ENCODE data around the gene TMEM209.

TMEM209 gene

GRCh38 chr7:130213828-130214227 lies 8.6 kb upstream of the TMEM209 start:
- no peaks in the 10 kb centered on the region for H3K9me3 ChIP-seq (ENCODE audit: control insufficient read depth, low read length)
- H4K8ac ChIP-seq (ENCODE audit: low read length) = no peak overlapping the region
- no peak overlapping the region for H3K18ac ChIP-seq (ENCODE audit: low read depth in 1 of 2, low read length in 2 of 2)
- H3K4me2 ChIP-seq (ENCODE audit: low read length, poor library complexity, severe bottlenecking) = no peak overlapping the region
- H2BK12ac ChIP-seq (ENCODE audit: low read length in 2 of 2) = no peak overlapping the region
- H3K14ac ChIP-seq (ENCODE audit: low read length in 2 of 2) = no peak overlapping the region
- DNase-seq = no peak
- no peaks in the 10 kb centered on the region for H3K36me3 ChIP-seq (ENCODE audit: control insufficient read depth in 1 of 2, insufficient read depth in 2 of 2, low read depth in 1 of 2, low read length in 2 of 2)
- no peak overlapping the region for H3K27ac ChIP-seq (ENCODE audit: low read length, poor library complexity, severe bottlenecking)
- no peak overlapping the region for H3K4me3 ChIP-seq (ENCODE audit: insufficient read depth in 1 of 2, low read depth in 1 of 2, low read length in 2 of 2)
- H3K4me1 ChIP-seq (ENCODE audit: control insufficient read depth, insufficient read depth, low read depth, low read length) = peaks cover 2% of the 10 kb centered on the region
- H3K9ac ChIP-seq (ENCODE audit: low read length) = no peak overlapping the region
- no peaks in the 10 kb centered on the region for H3K79me1 ChIP-seq (replicated peaks; ENCODE audit: low read length, poor library complexity, severe bottlenecking)
- H2BK15ac ChIP-seq (ENCODE audit: low read depth, poor library complexity, severe bottlenecking) = no peak overlapping the region
- no peak overlapping the region for H2BK5ac ChIP-seq (ENCODE audit: low read depth, low read length, poor library complexity, severe bottlenecking)
- H3K23ac ChIP-seq (ENCODE audit: low read length in 2 of 2) = no peak overlapping the region
- WGBS = 100% methylated on average over 1 of the region's 1 CpG
- no peak overlapping the region for H2AFZ ChIP-seq (ENCODE audit: low read depth, low read length)
- H4K91ac ChIP-seq (ENCODE audit: low read length) = no peak overlapping the region
- no peak overlapping the region for H2BK120ac ChIP-seq (ENCODE audit: low read depth, low read length)
- peaks cover 0 to 5% of the 10 kb centered on the region in 2 experiments for H3K27me3 ChIP-seq (ENCODE audit: control insufficient read depth in 1 of 2, insufficient read depth in 1 of 2, low read length in 2 of 2)
- no peak overlapping the region for H2AK5ac ChIP-seq (ENCODE audit: low read length, severe bottlenecking)
- H3K4ac ChIP-seq (ENCODE audit: low read depth in 1 of 2, low read length in 2 of 2) = no peak overlapping the region

DNA sequence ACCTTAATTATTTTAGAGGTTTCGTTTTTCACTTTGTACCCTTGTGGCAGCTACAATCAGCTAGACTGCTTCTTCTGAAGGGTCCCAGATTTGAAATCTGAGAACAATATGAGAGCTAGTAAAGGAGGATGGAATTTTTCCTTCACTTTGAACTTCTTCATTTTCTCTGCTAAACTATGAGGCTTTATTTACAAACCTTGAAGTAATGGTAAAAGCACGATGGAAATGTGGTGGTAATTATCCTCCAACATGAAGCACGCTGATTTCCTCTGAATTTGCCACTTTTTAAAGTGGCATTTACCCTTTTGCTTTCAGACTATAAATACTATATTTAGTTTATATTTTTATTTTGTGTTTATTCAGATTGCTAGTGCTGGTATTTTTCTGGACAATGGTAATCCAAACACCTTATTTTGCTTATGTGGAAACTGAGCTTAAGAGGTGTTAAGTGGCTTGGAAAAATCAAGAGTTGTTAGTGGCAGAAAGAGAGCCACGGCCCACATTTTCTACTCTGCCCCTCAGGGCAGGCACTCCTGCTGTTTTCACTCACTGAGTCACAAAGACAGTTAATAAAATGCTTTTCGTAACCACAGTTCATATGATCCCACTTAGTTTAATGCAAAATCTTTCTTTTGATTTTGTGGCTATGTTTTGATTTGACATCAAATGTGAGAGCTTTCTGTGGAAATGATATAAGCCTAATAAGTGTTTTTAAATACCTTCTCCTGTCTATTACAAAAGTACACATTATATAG lies 5.2 kb upstream of the TMEM209 start:
- WGBS = 33% methylated on average over 1 of the region's 5 CpGs
- no peak overlapping the region for H3K4ac ChIP-seq (ENCODE audit: low read depth in 1 of 2, low read length in 2 of 2)
- H3K9me3 ChIP-seq (ENCODE audit: control insufficient read depth, low read length) = no peaks in the 10 kb centered on the region

GRCh38 chr7:130208516-130208915 lies 3.3 kb upstream of the TMEM209 start:
- Histone ChIP-seq H2AFZ (ENCODE audit: low read depth, low read length) (no peak overlapping the region), H3K9me3 (ENCODE audit: control insufficient read depth, low read length) (no peaks in the 10 kb centered on the region), H3K14ac (ENCODE audit: low read length in 2 of 2) (no peak overlapping the region), H2AK5ac (ENCODE audit: low read length, severe bottlenecking) (no peak overlapping the region), H3K79me1 (replicated peaks; ENCODE audit: low read length, poor library complexity, severe bottlenecking) (peaks cover 2% of the 10 kb centered on the region), H4K8ac (ENCODE audit: low read length) (no peak overlapping the region), H4K91ac (ENCODE audit: low read length) (no peak overlapping the region), H3K23ac (ENCODE audit: low read length in 2 of 2) (no peak overlapping the region), H2BK5ac (ENCODE audit: low read depth, low read length, poor library complexity, severe bottlenecking) (no peak overlapping the region), H3K27ac (ENCODE audit: low read length, poor library complexity, severe bottlenecking) (no peak overlapping the region), H3K4ac (ENCODE audit: low read depth in 1 of 2, low read length in 2 of 2) (no peak overlapping the region), H2BK12ac (ENCODE audit: low read length in 2 of 2) (no peak overlapping the region), H3K4me3 (ENCODE audit: insufficient read depth in 1 of 2, low read depth in 1 of 2, low read length in 2 of 2) (no peak overlapping the region), H3K9ac (ENCODE audit: low read length) (peak overlapping the region; percentile 52), H2BK120ac (ENCODE audit: low read depth, low read length) (no peak overlapping the region), H3K4me2 (ENCODE audit: low read length, poor library complexity, severe bottlenecking) (no peak overlapping the region), H3K18ac (ENCODE audit: low read depth in 1 of 2, low read length in 2 of 2) (no peak overlapping the region), H3K27me3 (ENCODE audit: control insufficient read depth in 1 of 2, insufficient read depth in 1 of 2, low read length in 2 of 2) (no peaks in the 10 kb centered on the region), H3K4me1 (ENCODE audit: control insufficient read depth, insufficient read depth, low read depth, low read length) (peaks cover 4% of the 10 kb centered on the region), H3K36me3 (ENCODE audit: control insufficient read depth in 1 of 2, insufficient read depth in 2 of 2, low read depth in 1 of 2, low read length in 2 of 2) (peaks cover 0 to 4% of the 10 kb centered on the region in 2 experiments), H2BK15ac (ENCODE audit: low read depth, poor library complexity, severe bottlenecking) (no peak overlapping the region)
- WGBS = 100% methylated on average over 1 of the region's 2 CpGs
- peak; percentile 25 for DNase-seq

More for the DNA sequence above, 5.2 kb upstream of the TMEM209 start:
- no peak overlapping the region for H3K18ac ChIP-seq (ENCODE audit: low read depth in 1 of 2, low read length in 2 of 2)
- no peak overlapping the region for H2AK5ac ChIP-seq (ENCODE audit: low read length, severe bottlenecking)
- H2BK5ac ChIP-seq (ENCODE audit: low read depth, low read length, poor library complexity, severe bottlenecking) = no peak overlapping the region
- H3K27me3 ChIP-seq (ENCODE audit: control insufficient read depth in 1 of 2, insufficient read depth in 1 of 2, low read length in 2 of 2) = no peaks in the 10 kb centered on the region
- H3K27ac ChIP-seq (ENCODE audit: low read length, poor library complexity, severe bottlenecking) = peak overlapping the region; percentile 59
- no peaks in the 10 kb centered on the region for H3K79me1 ChIP-seq (replicated peaks; ENCODE audit: low read length, poor library complexity, severe bottlenecking)
- no peak overlapping the region for H3K4me3 ChIP-seq (ENCODE audit: insufficient read depth in 1 of 2, low read depth in 1 of 2, low read length in 2 of 2)
- peak overlapping the region; percentile 60 for H3K9ac ChIP-seq (ENCODE audit: low read length)
- no peak overlapping the region for H4K8ac ChIP-seq (ENCODE audit: low read length)
- H3K4me1 ChIP-seq (ENCODE audit: control insufficient read depth, insufficient read depth, low read depth, low read length) = peaks cover 2% of the 10 kb centered on the region
- H4K91ac ChIP-seq (ENCODE audit: low read length) = no peak overlapping the region
- no peak overlapping the region for H3K14ac ChIP-seq (ENCODE audit: low read length in 2 of 2)
- no peak overlapping the region for H2BK15ac ChIP-seq (ENCODE audit: low read depth, poor library complexity, severe bottlenecking)
- H2BK12ac ChIP-seq (ENCODE audit: low read length in 2 of 2) = no peak overlapping the region
- H2BK120ac ChIP-seq (ENCODE audit: low read depth, low read length) = no peak overlapping the region
- H3K4me2 ChIP-seq (ENCODE audit: low read length, poor library complexity, severe bottlenecking) = peak overlapping the region; percentile 16
- H2AFZ ChIP-seq (ENCODE audit: low read depth, low read length) = no peak overlapping the region
- no peaks in the 10 kb centered on the region for H3K36me3 ChIP-seq (ENCODE audit: control insufficient read depth in 1 of 2, insufficient read depth in 2 of 2, low read depth in 1 of 2, low read length in 2 of 2)
- DNase-seq = no peak
- H3K23ac ChIP-seq (ENCODE audit: low read length in 2 of 2) = no peak overlapping the region

- Histone ChIP-seq H3K4me3 (ENCODE audit: insufficient read depth in 1 of 2, low read depth in 1 of 2, low read length in 2 of 2) (no peak within 1 kb of the TSS), H3K9ac (ENCODE audit: low read length) (peak within 1 kb of the TSS; percentile 52), H3K14ac (ENCODE audit: low read length in 2 of 2) (no peak within 1 kb of the TSS), H3K23ac (ENCODE audit: low read length in 2 of 2) (no peak within 1 kb of the TSS), H3K27me3 (ENCODE audit: control insufficient read depth in 1 of 2, insufficient read depth in 1 of 2, low read length in 2 of 2) (no peaks in the 10 kb centered on the region), H3K27ac (ENCODE audit: low read length, poor library complexity, severe bottlenecking) (no peak within 1 kb of the TSS), H3K79me1 (replicated peaks; ENCODE audit: low read length, poor library complexity, severe bottlenecking) (peaks cover 3% of the 10 kb centered on the region), H3K4me2 (ENCODE audit: low read length, poor library complexity, severe bottlenecking) (no peak within 1 kb of the TSS), H4K91ac (ENCODE audit: low read length) (no peak within 1 kb of the TSS), H3K18ac (ENCODE audit: low read depth in 1 of 2, low read length in 2 of 2) (no peak within 1 kb of the TSS), H2BK12ac (ENCODE audit: low read length in 2 of 2) (no peak within 1 kb of the TSS), H3K4me1 (ENCODE audit: control insufficient read depth, insufficient read depth, low read depth, low read length) (peaks cover 4% of the 10 kb centered on the region), H4K8ac (ENCODE audit: low read length) (no peak within 1 kb of the TSS), H3K4ac (ENCODE audit: low read depth in 1 of 2, low read length in 2 of 2) (no peak within 1 kb of the TSS), H2AFZ (ENCODE audit: low read depth, low read length) (no peak within 1 kb of the TSS), H3K9me3 (ENCODE audit: control insufficient read depth, low read length) (no peaks in the 10 kb centered on the region), H2BK5ac (ENCODE audit: low read depth, low read length, poor library complexity, severe bottlenecking) (no peak within 1 kb of the TSS), H2BK15ac (ENCODE audit: low read depth, poor library complexity, severe bottlenecking) (no peak within 1 kb of the TSS), H3K36me3 (ENCODE audit: control insufficient read depth in 1 of 2, insufficient read depth in 2 of 2, low read depth in 1 of 2, low read length in 2 of 2) (peaks cover 0 to 11% of the 10 kb centered on the region in 2 experiments), H2BK120ac (ENCODE audit: low read depth, low read length) (no peak within 1 kb of the TSS), H2AK5ac (ENCODE audit: low read length, severe bottlenecking) (no peak within 1 kb of the TSS)
- peak; percentile 57 for DNase-seq
These were observed 2.4 kb upstream of the TMEM209 start, which contains the start of gene SSMEM1 for GRCh38 chr7:130207642-130208041. TSS of gene SSMEM1 (plus strand) at chr7:130207860. CDS start at chr7:130207911, 51 bp downstream.

Data from mesenchymal stem cell (in vitro differentiated cells and primary cell).